MM.1S (cell line): ENCODE data around the gene GGA2.

Experiments
- DNase-seq: peaks from one replicate; pipeline ENCODE4 v3.0.0-alpha.2; 2015
- H2AFZ ChIP-seq: fragments of 300-600 bp; sonication (generic); 2 replicates; pipeline ENCODE4 v1.6.0; 2016; ENCODE audit warnings: antibody characterized with exemption, low read length
- H3F3A ChIP-seq: fragments of 300-600 bp; sonication (generic); 2 replicates; pipeline ENCODE4 v1.6.1; 2016; ENCODE audit warnings: mild to moderate bottlenecking, antibody characterized with exemption, low read length, moderate library complexity, mixed read lengths; ENCODE audit not compliant: insufficient read depth
- H3K27ac ChIP-seq: fragments of 300-600 bp; sonication (generic); 2 replicates; pipeline ENCODE4 v1.5.1; 2016; ENCODE audit warnings: mild to moderate bottlenecking, low read length
- H3K27me3 ChIP-seq: fragments of 300-600 bp; sonication (generic); replicated peaks from 2 replicates; pipeline ENCODE4 v1.6.0; 2016; ENCODE audit warnings: low read length; ENCODE audit not compliant: insufficient read depth
- H3K36me3 ChIP-seq: fragments of 300-600 bp; sonication (generic); replicated peaks from 2 replicates; pipeline ENCODE4 v1.6.1; 2016; ENCODE audit warnings: mild to moderate bottlenecking, low read length, mixed read lengths; ENCODE audit not compliant: insufficient read depth
- H3K4me1 ChIP-seq: fragments of 300-600 bp; sonication (generic); 2 replicates; pipeline ENCODE4 v1.6.1; 2016; ENCODE audit warnings: low read length, mixed read lengths
- H3K4me2 ChIP-seq: fragments of 300-600 bp; sonication (generic); 2 replicates; pipeline ENCODE4 v1.6.0; 2016; ENCODE audit warnings: low read depth, low read length
- H3K4me3 ChIP-seq: fragments of 300-600 bp; sonication (generic); 2 replicates; pipeline ENCODE4 v1.5.1; 2016; ENCODE audit warnings: low read length, mixed read lengths
- H3K79me2 ChIP-seq: fragments of 300-600 bp; sonication (generic); 2 replicates; pipeline ENCODE4 v1.6.1; 2016; ENCODE audit warnings: mixed run types, low read length, mixed read lengths
- H3K9ac ChIP-seq: fragments of 300-600 bp; sonication (generic); 2 replicates; pipeline ENCODE4 v1.6.1; 2016; ENCODE audit warnings: low read length, mixed read lengths
- H3K9me2 ChIP-seq: fragments of 300-600 bp; sonication (generic); replicated peaks from 2 replicates; pipeline ENCODE4 v1.6.1; 2016; ENCODE audit warnings: mild to moderate bottlenecking, low read length, mixed read lengths; ENCODE audit not compliant: insufficient read depth
- H3K9me3 ChIP-seq: fragments of 300-600 bp; sonication (generic); replicated peaks from 2 replicates; pipeline ENCODE4 v1.6.1; 2016; ENCODE audit warnings: mild to moderate bottlenecking, low read length, mixed read lengths; ENCODE audit not compliant: insufficient read depth
- H4K20me1 ChIP-seq: fragments of 300-600 bp; sonication (generic); 2 replicates; pipeline ENCODE4 v1.6.1; 2016; ENCODE audit warnings: mild to moderate bottlenecking, low read length, moderate library complexity, mixed read lengths; ENCODE audit not compliant: insufficient read depth
- CTCF ChIP-seq: fragments of 300-600 bp; sonication (generic); IDR thresholded peaks from 2 replicates; pipeline ENCODE4 v1.5.1; 2016; ENCODE audit warnings: antibody characterized with exemption, low read length, mixed read lengths
- EZH2 ChIP-seq: fragments of 300-600 bp; sonication (generic); optimal IDR thresholded peaks from 2 replicates; pipeline ENCODE3; 2017; ENCODE audit warnings: low read depth, mild to moderate bottlenecking, antibody characterized with exemption, low read length, mixed read lengths
- EZH2phosphoT487 ChIP-seq: fragments of 300-600 bp; sonication (generic); IDR thresholded peaks from 2 replicates; pipeline ENCODE4 v1.6.1; 2018; ENCODE audit warnings: antibody characterized with exemption, low read length

Gene GGA2

GRCh38 chr16:23501291-23501690 lies 9.0 kb downstream of the GGA2 start:
- Histone ChIP-seq H4K20me1 (peaks cover 53% of the 10 kb centered on the region), H3F3A (no peaks in the 10 kb centered on the region), H3K9me3 (no peaks in the 10 kb centered on the region), H3K4me2 (no peak overlapping the region), H3K36me3 (no peaks in the 10 kb centered on the region), H3K27me3 (no peaks in the 10 kb centered on the region), H3K27ac (no peak overlapping the region), H3K4me3 (no peak overlapping the region), H2AFZ (no peak overlapping the region), H3K9me2 (no peaks in the 10 kb centered on the region), H3K4me1 (no peaks in the 10 kb centered on the region), H3K79me2 (peaks cover 99% of the 10 kb centered on the region), H3K9ac (no peak overlapping the region)
- TF ChIP-seq EZH2 (no peak), EZH2phosphoT487 (no peak), CTCF (no peak)
- DNase-seq, result no peak

- Histone ChIP-seq H4K20me1 (peaks cover 50% of the 10 kb centered on the region), H3K4me3 (no peak overlapping the region), H3K9me3 (no peaks in the 10 kb centered on the region), H3K79me2 (peaks cover 99% of the 10 kb centered on the region), H3K27ac (no peak overlapping the region), H3K36me3 (no peaks in the 10 kb centered on the region), H3F3A (no peaks in the 10 kb centered on the region), H3K9ac (no peak overlapping the region), H3K9me2 (no peaks in the 10 kb centered on the region), H2AFZ (no peak overlapping the region), H3K27me3 (no peaks in the 10 kb centered on the region), H3K4me1 (no peaks in the 10 kb centered on the region), H3K4me2 (no peak overlapping the region)
- no peak for DNase-seq
- TF ChIP-seq EZH2phosphoT487 (no peak), EZH2 (no peak), CTCF (no peak)
Measured at GRCh38 chr16:23500862-23501225, 9.4 kb downstream of the GGA2 start.

- no peaks in the 10 kb centered on the region for H3K27me3 ChIP-seq
- no peak for TF ChIP-seq EZH2
- TF ChIP-seq CTCF, result no peak
- no peak for TF ChIP-seq EZH2phosphoT487
- H3K4me2 ChIP-seq, result no peak overlapping the region
- H3K36me3 ChIP-seq, result peaks cover 1% of the 10 kb centered on the region; the same call in 1 of the 2 replicates
- H3K9me3 ChIP-seq, result no peaks in the 10 kb centered on the region
- peaks cover 50% of the 10 kb centered on the region for H4K20me1 ChIP-seq
- H3K4me3 ChIP-seq, result no peak overlapping the region
- H3K9ac ChIP-seq, result no peak overlapping the region
- no peak overlapping the region for H2AFZ ChIP-seq
- H3K27ac ChIP-seq, result no peak overlapping the region
- no peak for DNase-seq
- no peaks in the 10 kb centered on the region for H3K9me2 ChIP-seq
- no peaks in the 10 kb centered on the region for H3K4me1 ChIP-seq
- no peaks in the 10 kb centered on the region for H3F3A ChIP-seq
- peaks cover 99% of the 10 kb centered on the region for H3K79me2 ChIP-seq
Measured at GRCh38 chr16:23500212-23500861, 10.0 kb downstream of the GGA2 start.
